IMR-90 (cell line): Measurements from ENCODE around the gene LCAT. TPM values are rescaled to one million over a fixed set of nuclear protein-coding genes. Genes with fewer than 3 reads are reported as not detected.

Experiments used
- ATAC-seq: fragments of 200-7000 bp; cut with Tn5 transposase; 2 replicates; pipeline ENCODE4 v1.9.1; 2020; ENCODE audit warnings: low read depth, mild to moderate bottlenecking, moderate library complexity
- Bru-seq: library from RNA; stranded (reverse); fragments of 400-500 nt; gene quantifications from one replicate; lab custom pipeline; 2021; lab: Mats Ljungman, UMichigan
- BruChase-seq, 2 experiments: library from RNA; stranded (reverse); fragments of 400-500 nt; gene quantifications; one replicate each; lab custom pipeline; 2021; lab: Mats Ljungman, UMichigan
- BruUV-seq: library from RNA; stranded (reverse); fragments of 400-500 nt; replicated peaks from 2 replicates; lab custom pipeline; 2021; lab: Mats Ljungman, UMichigan
- CTCF ChIA-PET: fragments of 300-600 bp; formaldehyde crosslinking; extraction: SDS; loops from one replicate; lab custom pipeline; 2021; ENCODE audit warnings: antibody characterized with exemption; lab: Yijun Ruan, JAX
- POLR2A ChIA-PET: fragments of 300-600 bp; sonication (Branson Sonifier 250); formaldehyde crosslinking; loops from one replicate; lab custom pipeline; 2022; ENCODE audit warnings: antibody characterized with exemption; ENCODE audit not compliant: unreplicated experiment; lab: Charles Lee
- DNase-seq: peaks from one replicate; pipeline ENCODE4 v3.0.0; 2013
- H2AFZ ChIP-seq: replicated peaks from 2 replicates; pipeline ENCODE3; 2013; ENCODE audit warnings: low read length, mild to moderate bottlenecking; ENCODE audit not compliant: poor library complexity
- H2AK5ac ChIP-seq: 2 replicates; pipeline ENCODE4 v1.6.1; 2013; ENCODE audit warnings: low read depth, low read length, inconsistent platforms
- H2AK9ac ChIP-seq: replicated peaks from 2 replicates; pipeline ENCODE3; 2013; ENCODE audit warnings: mild to moderate bottlenecking, low read depth, low read length, moderate library complexity; ENCODE audit not compliant: poor library complexity
- H2BK120ac ChIP-seq: 2 replicates; pipeline ENCODE4 v1.6.1; 2013; ENCODE audit warnings: low read depth, low read length, inconsistent platforms
- H2BK15ac ChIP-seq: 3 replicates; pipeline ENCODE4 v1.6.1; 2013; ENCODE audit warnings: low read depth, low read length, inconsistent platforms
- H2BK20ac ChIP-seq: 2 replicates; pipeline ENCODE4 v1.6.1; 2013; ENCODE audit warnings: low read depth, mild to moderate bottlenecking, inconsistent platforms, low read length, moderate library complexity
- H2BK5ac ChIP-seq: 2 replicates; pipeline ENCODE4 v1.6.1; 2013; ENCODE audit warnings: mild to moderate bottlenecking, low read depth, low read length, inconsistent platforms; ENCODE audit not compliant: poor library complexity, severe bottlenecking
- H3K14ac ChIP-seq: replicated peaks from 2 replicates; pipeline ENCODE4 v1.6.1; 2013; ENCODE audit warnings: low read depth, low read length, inconsistent platforms
- H3K18ac ChIP-seq: 2 replicates; pipeline ENCODE4 v1.6.1; 2013; ENCODE audit warnings: low read depth, low read length, control low read depth
- H3K23ac ChIP-seq: 2 replicates; pipeline ENCODE4 v1.6.1; 2013; ENCODE audit warnings: low read depth, low read length, inconsistent platforms
- H3K27ac ChIP-seq: 2 replicates; pipeline ENCODE4 v1.5.1; 2013; ENCODE audit warnings: mild to moderate bottlenecking, control low read depth, low read length; ENCODE audit not compliant: insufficient read depth
- H3K27me3 ChIP-seq: 2 replicates; pipeline ENCODE4 v1.6.1; 2013; ENCODE audit warnings: low read length; ENCODE audit not compliant: control insufficient read depth, insufficient read depth
- H3K36me3 ChIP-seq: 2 replicates; pipeline ENCODE4 v1.6.1; 2013; ENCODE audit warnings: low read length, mixed read lengths; ENCODE audit not compliant: control insufficient read depth, insufficient read depth
- H3K4ac ChIP-seq: 2 replicates; pipeline ENCODE4 v1.6.1; 2013; ENCODE audit warnings: low read depth, low read length, inconsistent platforms
- H3K4me1 ChIP-seq: 2 replicates; pipeline ENCODE4 v1.6.1; 2013; ENCODE audit warnings: low read length, mixed read lengths; ENCODE audit not compliant: control insufficient read depth, insufficient read depth
- H3K4me2 ChIP-seq: 2 replicates; pipeline ENCODE4 v1.6.1; 2013; ENCODE audit warnings: low read depth, mild to moderate bottlenecking, control low read depth, low read length, moderate library complexity
- H3K4me3 ChIP-seq: 2 replicates; pipeline ENCODE4 v1.5.1; 2013; ENCODE audit warnings: low read depth, mild to moderate bottlenecking, control low read depth, low read length, moderate library complexity; ENCODE audit not compliant: insufficient read depth
- H3K56ac ChIP-seq: 2 replicates; pipeline ENCODE4 v1.6.1; 2013; ENCODE audit warnings: low read length, inconsistent platforms; ENCODE audit not compliant: insufficient read depth; ENCODE audit errors: extremely low read depth
- H3K79me1 ChIP-seq, 2 experiments: 2 replicates each; pipeline ENCODE4 v1.6.1; 2013; ENCODE audit warnings: low read length in 2 of 2, inconsistent platforms in 1 of 2, low read depth in 1 of 2
- H3K9ac ChIP-seq: 2 replicates; pipeline ENCODE4 v1.6.1; 2013; ENCODE audit warnings: low read depth, low read length, control low read depth
- H3K9me1 ChIP-seq: 2 replicates; pipeline ENCODE4 v1.6.1; 2013; ENCODE audit warnings: low read length, inconsistent platforms; ENCODE audit not compliant: insufficient read depth
- H3K9me3 ChIP-seq: 2 replicates; pipeline ENCODE4 v1.6.1; 2013; ENCODE audit warnings: low read length; ENCODE audit not compliant: control insufficient read depth, insufficient read depth
- H4K20me1 ChIP-seq: 2 replicates; pipeline ENCODE4 v1.6.1; 2013; ENCODE audit warnings: low read length, inconsistent platforms; ENCODE audit not compliant: insufficient read depth
- H4K5ac ChIP-seq: 2 replicates; pipeline ENCODE4 v1.6.1; 2013; ENCODE audit warnings: mild to moderate bottlenecking, low read depth, low read length, control low read depth
- H4K8ac ChIP-seq, 2 experiments: 2 replicates each; pipeline ENCODE4 v1.6.1; 2013; ENCODE audit warnings: low read depth in 2 of 2, low read length in 2 of 2, control low read depth in 1 of 2, inconsistent platforms in 1 of 2
- H4K91ac ChIP-seq: 2 replicates; pipeline ENCODE4 v1.6.1; 2013; ENCODE audit warnings: low read depth, low read length, inconsistent platforms; ENCODE audit not compliant: insufficient read depth
- CHD1 ChIP-seq: IDR thresholded peaks from 2 replicates; pipeline ENCODE4 v1.6.1; 2012; ENCODE audit warnings: low read depth, low read length, improper control_type of control experiment
- CTCF ChIP-seq: conservative IDR thresholded peaks from 2 replicates; pipeline ENCODE4 v1.5.1; 2012; ENCODE audit warnings: mild to moderate bottlenecking, low read depth, low read length, improper control_type of control experiment
- MAFK ChIP-seq: IDR thresholded peaks from 2 replicates; pipeline ENCODE4 v1.6.1; 2012; ENCODE audit warnings: low read depth, low read length, improper control_type of control experiment
- MAZ ChIP-seq: IDR thresholded peaks from 2 replicates; pipeline ENCODE4 v1.6.1; 2012; ENCODE audit warnings: low read depth, mild to moderate bottlenecking, low read length, improper control_type of control experiment, moderate library complexity, borderline replicate concordance
- MXI1 ChIP-seq: IDR thresholded peaks from 2 replicates; pipeline ENCODE4 v1.6.1; 2012; ENCODE audit warnings: low read depth, mild to moderate bottlenecking, low read length, moderate library complexity, borderline replicate concordance
- POLR2A ChIP-seq: IDR thresholded peaks from 2 replicates; pipeline ENCODE4 v1.6.1; 2012; ENCODE audit warnings: mild to moderate bottlenecking, low read depth, low read length
- RAD21 ChIP-seq: IDR thresholded peaks from 2 replicates; pipeline ENCODE4 v1.6.1; 2012; ENCODE audit warnings: low read length, improper control_type of control experiment
- RCOR1 ChIP-seq: IDR thresholded peaks from 2 replicates; pipeline ENCODE4 v1.6.1; 2012; ENCODE audit warnings: mild to moderate bottlenecking, low read length, improper control_type of control experiment; ENCODE audit not compliant: insufficient replicate concordance
- RFX5 ChIP-seq: IDR thresholded peaks from 2 replicates; pipeline ENCODE4 v1.8.0; 2012; ENCODE audit warnings: low read depth, mild to moderate bottlenecking, low read length, moderate library complexity
- USF2 ChIP-seq: fragments of 150-350 bp; IDR thresholded peaks from 2 replicates; pipeline ENCODE4 v1.6.1; 2017; ENCODE audit warnings: mild to moderate bottlenecking, antibody characterized with exemption, low read length, low read depth
- WGBS, 2 experiments: methylation state at CpG; one replicate each; pipeline versions ENCODE4 v1.1.5 to v1.1.7; 2013; ENCODE audit warnings: missing lambda C conversion rate in 2 of 2; ENCODE audit not compliant: insufficient read length in 1 of 2; ENCODE audit errors: extremely low coverage in 2 of 2; 5-methylcytosine and 5-hydroxymethylcytosine counted together
- dilution Hi-C: fragments of 300-500 bp; cut with HindIII; formaldehyde crosslinking; loops from one replicate; pipeline ENCODE4 v1.14.3; 2018; ENCODE audit warnings: low sequenced_read_pairs; ENCODE audit not compliant: unreplicated experiment
- in situ Hi-C: fragments of 300-500 bp; cut with MboI; formaldehyde crosslinking; loops from 3 replicates; pipeline ENCODE4 v1.14.3; 2019; ENCODE audit warnings: low sequenced_read_pairs, inconsistent platforms, mixed read lengths
- intact Hi-C: fragments of 100-400 bp; cut with micrococcal nuclease; formaldehyde crosslinking; loops from 2 replicates; pipeline ENCODE4 v1.10.0; 2022
- long read RNA-seq: library from polyadenylated mRNA; unstranded; transcript quantifications from one replicate; pipeline ENCODE4 v2.0.0, GENCODE V29; 2021; ENCODE audit not compliant: unreplicated experiment
- polyA plus RNA-seq, 3 experiments: library from polyadenylated mRNA; depleted of rRNA; stranded (reverse); fragments of >200 nt; gene quantifications; 2 replicates each; pipeline ENCODE4 v1.2.3, GENCODE V29; 2012; ENCODE audit warnings: low replicate concordance in 1 of 3
- total RNA-seq: library from RNA; depleted of rRNA; stranded (reverse); fragments of >200 nt; gene quantifications from 2 replicates; pipeline ENCODE4 v1.2.3, GENCODE V29; 2012; rRNA removed
- TF ChIP-seq, protein P1 (sequence below): fragments of 150-350 bp; IDR thresholded peaks from 2 replicates; pipeline ENCODE4 v1.6.1; 2016; ENCODE audit warnings: low read depth, mild to moderate bottlenecking, low read length, moderate library complexity, borderline replicate concordance

Gene LCAT
- 1.4 and 1.7 TPM in 2 replicates for total RNA-seq
- polyA plus RNA-seq (2012; rRNA removed) = 18.8 and 22.5 TPM in 2 replicates
- polyA plus RNA-seq (2012; cell fraction: cytosol; rRNA removed) = 6.5 and 10.4 TPM in 2 replicates
- polyA plus RNA-seq (2012; cell fraction: nucleus; rRNA removed; ENCODE audit: low replicate concordance) = 143 and 421 TPM in 2 replicates
- percentile 74 among the genes with signal in this experiment for Bru-seq, nascent RNA
- percentile 90 among the genes with signal in this experiment for BruChase-seq, experiment 1, labeled RNA remaining after a 6-hour chase
- percentile 92 among the genes with signal in this experiment for BruChase-seq, experiment 2, labeled RNA remaining after a 2-hour chase
- long read RNA-seq, transcript LCAT-204 (5 exons, 1,240 nt) = major isoform, 16 of 30 reads
- long read RNA-seq, partial matches to known transcripts = 5 of 30 reads
- long read RNA-seq, other reads (novel, unspliced or antisense) = 9 of 30 reads

DNA sequence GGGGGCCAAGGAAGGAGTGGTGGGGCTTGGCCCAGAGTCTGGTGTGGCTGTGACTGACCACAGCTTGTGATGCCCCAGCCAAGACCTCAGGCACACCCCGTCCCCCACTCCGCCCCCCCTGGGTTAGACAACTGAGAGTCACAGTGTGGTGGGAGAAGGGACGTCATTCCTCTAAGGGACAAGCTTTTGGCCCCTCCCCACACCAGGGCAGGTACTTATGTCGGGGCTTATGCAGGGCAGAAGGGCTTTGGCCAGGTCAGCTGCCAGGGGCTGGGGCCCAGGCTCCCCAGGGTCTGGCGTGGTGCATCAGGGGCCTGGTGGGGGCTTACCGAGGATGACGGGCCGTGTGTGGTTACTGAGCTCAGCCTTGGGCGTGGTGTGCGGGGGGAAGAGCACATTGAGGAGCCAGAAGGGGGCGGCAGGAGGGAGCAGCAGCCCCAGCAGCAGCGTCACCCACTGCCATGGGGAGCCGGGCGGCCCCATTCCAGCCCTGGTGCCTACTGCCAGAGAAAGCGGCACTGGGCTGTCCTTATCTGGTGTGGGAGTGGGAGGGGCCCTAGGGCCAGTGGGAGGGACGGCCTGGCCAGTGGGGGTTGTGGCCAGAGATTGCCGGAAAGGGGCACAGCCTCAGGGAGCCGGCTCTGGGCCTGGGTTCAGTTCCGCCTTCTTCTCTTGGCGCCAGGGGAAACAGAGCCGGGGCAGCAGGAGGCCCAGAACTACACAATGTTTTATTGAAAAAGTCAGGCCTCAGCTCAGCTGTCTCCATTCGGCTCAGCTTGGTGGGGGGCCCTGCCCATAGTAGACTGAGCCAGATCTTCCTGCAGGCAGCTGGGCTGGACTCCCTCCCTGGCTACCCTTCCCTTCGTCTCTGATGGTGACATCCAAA, at the start of gene LCAT:
Gene LCAT, minus strand, starts transcription at position 502 of the 886 bp plus-strand sequence. Its CDS starts 19 bp downstream, at position 483.
- no peak within 1 kb of the TSS for H3K4me3 ChIP-seq
- H4K8ac ChIP-seq = no peak within 1 kb of the TSS
- ATAC-seq (no peak), DNase-seq (no peak)
- no peak within 1 kb of the TSS for H2BK20ac ChIP-seq
- no peaks in the 10 kb centered on the region for H3K4me1 ChIP-seq
- H4K20me1 ChIP-seq = peaks cover 67% of the 10 kb centered on the region
- no peak within 1 kb of the TSS for H3K4me2 ChIP-seq
- no peaks in the 10 kb centered on the region; the same call in 1 of the 2 replicates for H3K9me1 ChIP-seq
- dilution Hi-C loops (no loop called here), in situ Hi-C loops (loop anchor here (25.0 kb wide), 1 partner anchor 407 kb away; the partner anchor contains the start of gene RIPOR1), intact Hi-C loops (no loop called here)
- H2BK15ac ChIP-seq = no peak within 1 kb of the TSS
- TF ChIP-seq MAFK (no peak), CHD1 (no peak), RFX5 (no peak), MXI1 (no peak), CTCF (no peak), RAD21 (no peak), POLR2A (no peak), MAZ (no peak), RCOR1 (no peak), USF2 (no peak)
- TF ChIP-seq, protein P1, sequence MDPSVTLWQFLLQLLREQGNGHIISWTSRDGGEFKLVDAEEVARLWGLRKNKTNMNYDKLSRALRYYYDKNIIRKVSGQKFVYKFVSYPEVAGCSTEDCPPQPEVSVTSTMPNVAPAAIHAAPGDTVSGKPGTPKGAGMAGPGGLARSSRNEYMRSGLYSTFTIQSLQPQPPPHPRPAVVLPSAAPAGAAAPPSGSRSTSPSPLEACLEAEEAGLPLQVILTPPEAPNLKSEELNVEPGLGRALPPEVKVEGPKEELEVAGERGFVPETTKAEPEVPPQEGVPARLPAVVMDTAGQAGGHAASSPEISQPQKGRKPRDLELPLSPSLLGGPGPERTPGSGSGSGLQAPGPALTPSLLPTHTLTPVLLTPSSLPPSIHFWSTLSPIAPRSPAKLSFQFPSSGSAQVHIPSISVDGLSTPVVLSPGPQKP = no peak
- no peak within 1 kb of the TSS for H3K56ac ChIP-seq
- H4K91ac ChIP-seq = no peak within 1 kb of the TSS
- H3K27ac ChIP-seq = no peak within 1 kb of the TSS
- no peaks in the 10 kb centered on the region for H3K9me3 ChIP-seq
- CTCF ChIA-PET = no interaction called here
- no peak within 1 kb of the TSS for H3K4ac ChIP-seq
- H3K18ac ChIP-seq = no peak within 1 kb of the TSS
- no peak within 1 kb of the TSS for H3K23ac ChIP-seq
- POLR2A ChIA-PET = no interaction called here
- no peaks in the 10 kb centered on the region for H3K27me3 ChIP-seq
- no peak within 1 kb of the TSS for H2AK5ac ChIP-seq
- peaks cover 91% of the 10 kb centered on the region for H3K36me3 ChIP-seq
- no peak within 1 kb of the TSS for H2BK120ac ChIP-seq
- BruUV-seq = no TSS peak
- no peak within 1 kb of the TSS for H3K14ac ChIP-seq
- H2AK9ac ChIP-seq = no peak within 1 kb of the TSS
- no peak within 1 kb of the TSS for H4K5ac ChIP-seq
- no peak within 1 kb of the TSS for H2BK5ac ChIP-seq
- peak within 1 kb of the TSS; percentile 51 for H2AFZ ChIP-seq
- 79% methylated on average over 7 of the region's 23 CpGs; no CpG with 5 or more reads in 1 of the 2 experiments for WGBS, 2 experiments
- H3K9ac ChIP-seq = no peak within 1 kb of the TSS
- peaks cover 18 to 84% of the 10 kb centered on the region in 2 experiments for H3K79me1 ChIP-seq
